ENCODE data around the gene SSPN. TPM values are rescaled to one million over a fixed set of nuclear protein-coding genes. Genes with fewer than 3 reads are reported as not detected.

SSPN gene
- total RNA-seq, 4 donors from 2014 or later: 31.5 to 76.7 (median 45.0) TPM

DNA sequence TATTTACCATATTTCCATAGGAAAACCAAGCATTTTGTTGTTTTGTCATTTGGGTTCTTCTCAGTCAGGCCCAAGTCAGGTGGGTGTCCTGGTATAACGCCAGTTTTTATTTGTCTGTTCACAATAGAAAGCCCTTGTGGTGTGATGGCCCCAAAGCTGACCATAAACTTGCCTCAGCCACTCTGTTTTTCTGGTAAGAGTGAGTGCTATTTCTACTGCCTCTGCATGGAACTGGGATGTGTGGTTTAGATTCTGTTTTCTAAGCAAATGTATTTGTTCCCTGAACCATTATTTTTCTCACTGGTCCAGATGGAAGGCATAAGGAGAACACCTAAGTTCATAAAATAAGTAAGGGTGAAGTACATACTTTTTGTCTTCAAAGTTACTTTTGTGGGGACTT lies 1.8 kb upstream of the SSPN start:
- Histone ChIP-seq H3K27ac (no peak overlapping the region), H3K36me3 (no peaks in the 10 kb centered on the region), H3K27me3 (no peaks in the 10 kb centered on the region), H3K9me3 (no peaks in the 10 kb centered on the region), H3K4me1 (no peaks in the 10 kb centered on the region), H3K4me3 (no peak overlapping the region)
- DNase-seq: no peak
- TF ChIP-seq, protein P1, sequence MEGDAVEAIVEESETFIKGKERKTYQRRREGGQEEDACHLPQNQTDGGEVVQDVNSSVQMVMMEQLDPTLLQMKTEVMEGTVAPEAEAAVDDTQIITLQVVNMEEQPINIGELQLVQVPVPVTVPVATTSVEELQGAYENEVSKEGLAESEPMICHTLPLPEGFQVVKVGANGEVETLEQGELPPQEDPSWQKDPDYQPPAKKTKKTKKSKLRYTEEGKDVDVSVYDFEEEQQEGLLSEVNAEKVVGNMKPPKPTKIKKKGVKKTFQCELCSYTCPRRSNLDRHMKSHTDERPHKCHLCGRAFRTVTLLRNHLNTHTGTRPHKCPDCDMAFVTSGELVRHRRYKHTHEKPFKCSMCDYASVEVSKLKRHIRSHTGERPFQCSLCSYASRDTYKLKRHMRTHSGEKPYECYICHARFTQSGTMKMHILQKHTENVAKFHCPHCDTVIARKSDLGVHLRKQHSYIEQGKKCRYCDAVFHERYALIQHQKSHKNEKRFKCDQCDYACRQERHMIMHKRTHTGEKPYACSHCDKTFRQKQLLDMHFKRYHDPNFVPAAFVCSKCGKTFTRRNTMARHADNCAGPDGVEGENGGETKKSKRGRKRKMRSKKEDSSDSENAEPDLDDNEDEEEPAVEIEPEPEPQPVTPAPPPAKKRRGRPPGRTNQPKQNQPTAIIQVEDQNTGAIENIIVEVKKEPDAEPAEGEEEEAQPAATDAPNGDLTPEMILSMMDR (IDR thresholded peaks at IDR 0.05): no peak
- no peak for TF ChIP-seq POLR2A (IDR thresholded peaks at IDR 0.05)
- intact Hi-C loops (cut with DNase I; ENCODE audit: low total_unique reads): no loop called here

DNA sequence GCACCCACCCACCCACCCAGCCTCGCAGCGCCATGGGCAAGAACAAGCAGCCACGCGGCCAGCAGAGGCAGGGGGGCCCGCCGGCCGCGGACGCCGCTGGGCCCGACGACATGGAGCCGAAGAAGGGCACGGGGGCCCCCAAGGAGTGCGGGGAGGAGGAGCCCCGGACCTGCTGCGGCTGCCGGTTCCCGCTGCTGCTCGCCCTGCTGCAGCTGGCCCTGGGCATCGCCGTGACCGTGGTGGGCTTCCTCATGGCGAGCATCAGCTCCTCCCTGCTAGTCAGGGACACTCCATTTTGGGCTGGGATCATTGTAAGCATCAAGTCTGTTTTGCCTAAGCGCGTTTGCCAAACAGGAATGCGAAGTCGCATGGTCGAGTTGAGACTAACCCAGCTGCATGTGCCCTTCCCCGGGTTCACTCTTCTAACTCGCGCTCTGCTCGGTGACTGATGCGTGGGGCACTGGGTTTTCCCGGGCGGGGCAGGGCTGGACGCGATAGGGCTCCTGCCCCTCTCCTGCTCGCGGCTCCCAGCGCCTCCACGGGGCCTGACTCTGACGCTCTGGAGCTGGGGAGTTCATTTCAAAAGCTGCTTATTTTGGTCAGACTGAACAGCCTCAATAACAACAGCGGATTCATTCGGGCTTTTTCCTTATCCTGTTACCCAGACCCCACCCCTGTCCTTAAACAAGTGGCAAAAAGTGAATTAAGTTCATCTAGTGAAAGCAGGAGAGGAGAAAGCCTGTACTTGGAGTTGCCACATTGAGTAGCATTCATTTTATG lies 458 bp downstream of the SSPN start:
- Histone ChIP-seq H3K27ac (peak overlapping the region; percentile 85 to 86), H3K27me3 (no peaks in the 10 kb centered on the region), H3K4me3 (peak overlapping the region; percentile 48 to 50), H3K4me1 (no peaks in the 10 kb centered on the region), H3K36me3 (no peaks in the 10 kb centered on the region), H3K9me3 (no peaks in the 10 kb centered on the region)
- intact Hi-C loops (cut with DNase I; ENCODE audit: low total_unique reads): no loop called here
- TF ChIP-seq, protein P1 (IDR thresholded peaks at IDR 0.05): no peak
- TF ChIP-seq POLR2A (IDR thresholded peaks at IDR 0.05): no peak
- DNase-seq: peak; percentile 43 to 56

DNA sequence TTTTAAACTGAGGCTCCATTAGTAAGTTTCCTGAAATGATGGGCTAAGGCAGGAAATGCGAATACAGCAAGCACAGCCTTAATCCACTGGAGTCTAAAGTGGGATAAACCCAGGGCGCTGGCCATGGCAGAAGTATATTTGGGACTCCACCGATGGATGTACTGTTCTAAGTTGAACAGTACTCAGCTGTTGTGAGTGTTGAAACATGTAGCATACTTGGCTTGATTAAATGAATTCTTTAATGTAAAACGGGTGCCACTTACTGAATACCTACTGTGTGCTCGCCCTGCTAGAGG lies 996 bp downstream of the SSPN start:
- intact Hi-C loops (cut with DNase I; ENCODE audit: low total_unique reads): no loop called here

DNA sequence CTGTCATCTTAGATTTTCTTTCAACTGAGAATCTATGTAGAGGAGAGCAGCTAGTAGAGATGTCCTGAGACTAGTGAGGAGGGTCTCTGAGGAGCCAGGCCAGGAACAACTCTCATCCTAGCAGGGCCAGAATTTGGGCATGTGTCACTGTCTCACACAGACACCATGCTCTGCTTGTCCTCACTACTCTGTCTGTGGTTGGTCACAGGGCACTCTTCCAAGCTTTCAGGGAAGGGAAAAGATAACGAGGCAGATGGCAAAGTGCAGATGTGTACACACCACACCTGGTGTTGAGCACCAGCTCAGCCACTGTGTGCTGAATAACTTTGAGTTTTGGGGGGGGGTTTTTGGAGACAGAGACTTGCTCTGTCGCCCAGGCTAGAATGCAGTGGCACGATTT lies 2.5 kb downstream of the SSPN start:
- no peaks in the 10 kb centered on the region for H3K27me3 ChIP-seq
- H3K9me3 ChIP-seq: no peaks in the 10 kb centered on the region
- intact Hi-C loops (cut with DNase I; ENCODE audit: low total_unique reads): no loop called here
- no peak overlapping the region for H3K4me3 ChIP-seq
- H3K36me3 ChIP-seq: no peaks in the 10 kb centered on the region
- no peaks in the 10 kb centered on the region for H3K4me1 ChIP-seq
- DNase-seq: no peak
- H3K27ac ChIP-seq: peak overlapping the region in 1 of 2 donors; percentile 85
- no peak for TF ChIP-seq POLR2A (IDR thresholded peaks at IDR 0.05)
- TF ChIP-seq, protein P1 (IDR thresholded peaks at IDR 0.05): no peak

More for the DNA sequence above, 996 bp downstream of the SSPN start:
- Histone ChIP-seq H3K27ac (peak overlapping the region; percentile 85 to 86), H3K4me1 (no peaks in the 10 kb centered on the region), H3K9me3 (no peaks in the 10 kb centered on the region), H3K27me3 (no peaks in the 10 kb centered on the region), H3K4me3 (peak overlapping the region; percentile 48 to 50), H3K36me3 (no peaks in the 10 kb centered on the region)
- DNase-seq: no peak
- TF ChIP-seq POLR2A (IDR thresholded peaks at IDR 0.05): no peak
- TF ChIP-seq, protein P1 (IDR thresholded peaks at IDR 0.05): no peak

DNA sequence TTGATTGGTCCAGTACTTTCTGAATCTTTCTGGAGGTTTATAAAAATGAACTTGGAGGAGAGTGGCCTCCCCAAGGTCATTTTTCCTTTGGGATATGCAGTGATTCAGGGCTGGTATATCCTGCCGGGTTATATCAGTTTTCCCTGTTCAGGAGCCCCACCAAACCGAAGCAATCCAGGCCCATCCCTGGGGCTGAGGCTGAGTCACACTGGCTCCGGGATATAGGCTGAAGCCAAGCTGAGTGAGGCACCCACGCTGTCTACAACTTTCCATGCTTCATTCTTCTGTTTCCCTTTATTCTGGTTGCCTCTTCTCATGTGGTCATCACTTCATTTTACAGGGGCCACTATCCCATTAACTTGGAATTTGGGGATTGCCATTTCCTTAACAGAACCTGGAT lies 3.4 kb downstream of the SSPN start:
- peak overlapping the region in 1 of 2 donors; percentile 42 for H3K27ac ChIP-seq
- no peaks in the 10 kb centered on the region for H3K9me3 ChIP-seq
- no peaks in the 10 kb centered on the region for H3K36me3 ChIP-seq
- no peaks in the 10 kb centered on the region for H3K4me1 ChIP-seq
- no peak overlapping the region for H3K4me3 ChIP-seq
- DNase-seq: peak; percentile 38 to 50
- no peaks in the 10 kb centered on the region for H3K27me3 ChIP-seq
- intact Hi-C loops (cut with DNase I; ENCODE audit: low total_unique reads): no loop called here
- TF ChIP-seq POLR2A (IDR thresholded peaks at IDR 0.05): no peak
- TF ChIP-seq, protein P1 (IDR thresholded peaks at IDR 0.05): no peak
